ENCODE measurements around the gene LTB4R. TPM values are rescaled to one million over a fixed set of nuclear protein-coding genes. Genes with fewer than 3 reads are reported as not detected.

LTB4R gene
- total RNA-seq, 1 experiment from 2014 or later, result 3.8 TPM

GRCh38 chr14:24289649-24290280, 21.5 kb upstream of the LTB4R start:
- Histone ChIP-seq H3K4me1 (no peaks in the 10 kb centered on the region), H3K27ac (no peak overlapping the region), H3K36me3 (no peaks in the 10 kb centered on the region), H3K9me3 (replicated peaks) (no peaks in the 10 kb centered on the region), H3K4me3 (no peak overlapping the region), H3K27me3 (no peaks in the 10 kb centered on the region)
- no peak for DNase-seq

- Histone ChIP-seq H3K9me3 (replicated peaks) (no peaks in the 10 kb centered on the region), H3K4me1 (no peaks in the 10 kb centered on the region), H3K27me3 (no peaks in the 10 kb centered on the region), H3K4me3 (no peak overlapping the region), H3K36me3 (no peaks in the 10 kb centered on the region), H3K27ac (no peak overlapping the region)
- DNase-seq, result no peak
Observed at GRCh38 chr14:24290746-24291145, 20.6 kb upstream of the LTB4R start.

- Histone ChIP-seq H3K4me1 (no peaks in the 10 kb centered on the region), H3K36me3 (no peaks in the 10 kb centered on the region), H3K27ac (no peak overlapping the region), H3K9me3 (replicated peaks) (no peaks in the 10 kb centered on the region), H3K27me3 (no peaks in the 10 kb centered on the region), H3K4me3 (no peak overlapping the region)
- no peak for DNase-seq
Observed at GRCh38 chr14:24291446-24292117, 19.7 kb upstream of the LTB4R start.

DNA sequence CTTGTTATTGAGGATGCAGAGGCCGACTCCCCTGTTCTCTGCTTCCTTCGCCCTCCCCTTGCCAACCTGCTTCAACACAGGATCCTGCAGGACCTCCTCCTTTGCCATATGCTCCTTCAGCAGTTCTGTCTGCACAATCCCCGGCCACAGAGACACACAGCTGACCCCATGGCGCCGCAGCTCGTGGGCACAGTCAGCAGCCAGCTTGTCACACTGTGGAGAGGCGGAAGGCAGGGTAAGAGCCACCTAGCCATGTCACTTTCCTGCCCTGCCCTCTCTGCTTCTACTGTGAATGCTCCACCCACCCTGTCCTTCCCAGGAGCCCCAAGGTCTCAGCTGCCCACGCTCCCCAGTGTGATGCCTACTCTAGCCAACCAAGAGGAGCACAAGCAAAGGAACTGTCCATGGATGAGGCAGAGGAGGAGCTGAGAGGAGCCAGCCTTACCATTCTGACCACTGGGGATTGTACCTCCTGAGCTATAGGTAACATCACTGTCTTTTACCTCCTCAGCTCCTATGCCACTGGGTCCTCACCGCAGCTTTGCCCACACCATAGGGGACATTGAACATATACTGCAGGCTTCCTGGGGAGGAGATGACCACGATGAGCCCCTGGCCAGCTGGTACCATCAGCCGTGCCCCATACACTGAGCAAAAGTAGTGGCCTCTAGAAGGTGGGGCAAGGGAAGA, 19.0 kb upstream of the LTB4R start:
- H3K27ac ChIP-seq, result no peak overlapping the region
- H3K36me3 ChIP-seq, result no peaks in the 10 kb centered on the region
- no peak overlapping the region for H3K4me3 ChIP-seq
- H3K9me3 ChIP-seq (replicated peaks), result no peaks in the 10 kb centered on the region
- no peaks in the 10 kb centered on the region for H3K27me3 ChIP-seq
- no peaks in the 10 kb centered on the region for H3K4me1 ChIP-seq
- DNase-seq, result no peak

- no peak for DNase-seq
- no peaks in the 10 kb centered on the region for H3K4me1 ChIP-seq
- H3K36me3 ChIP-seq, result no peaks in the 10 kb centered on the region
- H3K27me3 ChIP-seq, result no peaks in the 10 kb centered on the region
- no peaks in the 10 kb centered on the region for H3K9me3 ChIP-seq (replicated peaks)
- H3K4me3 ChIP-seq, result no peak overlapping the region
- H3K27ac ChIP-seq, result no peak overlapping the region
Observed at GRCh38 chr14:24293525-24293924, 17.8 kb upstream of the LTB4R start.

DNA sequence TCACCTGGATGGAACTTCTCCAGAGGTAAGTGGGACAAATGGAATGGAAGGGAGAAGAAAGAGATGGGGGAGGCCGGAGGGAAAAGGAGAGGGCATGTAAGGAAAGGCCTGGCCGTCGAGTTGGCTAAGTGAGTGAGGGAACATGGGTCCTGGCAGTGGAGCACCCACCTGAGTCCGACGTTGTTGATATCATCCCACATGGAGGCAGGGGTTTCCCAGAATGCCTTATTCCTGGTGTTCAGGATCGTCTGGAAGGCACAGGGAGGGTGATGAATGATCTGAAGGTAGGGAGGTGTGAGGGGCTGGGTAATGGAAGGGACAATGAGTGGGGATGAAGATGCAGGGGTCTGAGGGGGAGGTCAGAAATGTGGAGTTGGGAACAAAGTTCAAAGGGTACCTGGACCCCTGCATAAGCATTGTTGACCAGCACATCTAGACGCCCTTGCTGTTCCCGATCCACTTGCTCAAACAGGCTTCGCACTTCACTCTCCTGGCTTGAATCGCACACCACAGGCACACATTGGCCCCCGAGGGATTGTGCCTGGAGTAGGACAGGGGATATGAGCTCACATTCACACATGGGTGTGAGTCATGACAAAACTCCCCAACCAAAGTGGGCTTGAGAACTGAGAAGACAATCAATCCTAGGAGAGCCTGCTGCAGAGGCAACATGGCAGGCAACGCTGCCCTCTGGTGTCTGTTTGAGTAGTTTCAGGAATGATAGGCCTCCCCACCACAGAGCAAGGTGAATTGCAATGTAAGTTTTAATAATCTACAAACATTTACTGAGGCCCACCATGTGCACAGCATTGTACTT, 14.8 kb upstream of the LTB4R start:
- no peaks in the 10 kb centered on the region for H3K4me1 ChIP-seq
- H3K36me3 ChIP-seq, result no peaks in the 10 kb centered on the region
- no peaks in the 10 kb centered on the region for H3K27me3 ChIP-seq
- H3K9me3 ChIP-seq (replicated peaks), result no peaks in the 10 kb centered on the region
- no peak overlapping the region for H3K27ac ChIP-seq
- DNase-seq, result peak; percentile 62 to 82
- no peak overlapping the region for H3K4me3 ChIP-seq

DNA sequence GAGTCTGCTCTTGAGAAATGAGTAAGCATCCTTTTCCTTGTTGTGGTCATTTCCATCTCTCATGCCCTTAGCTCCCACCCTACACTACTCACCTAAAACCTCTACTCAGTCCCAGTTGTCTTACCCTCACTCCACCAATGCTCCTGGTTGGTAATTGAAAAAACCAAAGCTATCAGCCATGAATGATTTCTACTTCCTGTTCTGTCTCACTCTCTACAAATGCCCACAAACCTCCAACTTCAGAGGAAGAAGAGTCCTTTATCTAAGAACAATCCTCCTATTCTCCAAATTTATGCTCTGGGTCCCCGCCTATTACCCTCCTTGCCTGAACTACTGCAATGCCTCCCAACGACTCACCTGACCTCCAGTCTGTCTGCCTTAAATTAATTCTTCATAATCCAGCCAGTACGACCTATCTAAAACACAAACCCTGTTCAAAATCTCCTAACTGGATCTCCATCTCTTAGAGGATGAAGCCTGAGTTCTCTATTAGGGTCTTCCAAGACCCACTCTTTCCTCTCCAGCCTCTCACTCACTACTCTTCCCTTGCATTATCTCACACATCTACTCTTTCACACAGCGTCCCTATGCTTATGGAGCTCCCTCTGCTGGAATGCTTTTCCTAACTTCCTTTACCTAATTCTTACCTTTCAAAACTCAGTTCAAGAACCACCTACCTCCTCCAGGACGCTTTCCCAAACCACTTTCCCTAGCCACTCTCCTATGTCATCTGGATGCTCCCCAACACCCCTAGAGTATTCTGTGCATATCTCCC, 13.9 kb upstream of the LTB4R start:
- no peaks in the 10 kb centered on the region for H3K4me1 ChIP-seq
- peaks cover 4% of the 10 kb centered on the region for H3K36me3 ChIP-seq
- no peak overlapping the region for H3K4me3 ChIP-seq
- H3K27me3 ChIP-seq, result no peaks in the 10 kb centered on the region
- H3K27ac ChIP-seq, result no peak overlapping the region
- no peaks in the 10 kb centered on the region for H3K9me3 ChIP-seq (replicated peaks)
- DNase-seq, result peak in 1 of 2 experiments; percentile 37

- no peaks in the 10 kb centered on the region for H3K9me3 ChIP-seq (replicated peaks)
- H3K27ac ChIP-seq, result no peak overlapping the region
- peak; percentile 24 to 26 for DNase-seq
- H3K36me3 ChIP-seq, result peaks cover 13% of the 10 kb centered on the region
- no peaks in the 10 kb centered on the region for H3K27me3 ChIP-seq
- no peaks in the 10 kb centered on the region for H3K4me1 ChIP-seq
- H3K4me3 ChIP-seq, result peak overlapping the region; percentile 66
Observed at GRCh38 chr14:24298892-24299254, 12.4 kb upstream of the LTB4R start.

DNA sequence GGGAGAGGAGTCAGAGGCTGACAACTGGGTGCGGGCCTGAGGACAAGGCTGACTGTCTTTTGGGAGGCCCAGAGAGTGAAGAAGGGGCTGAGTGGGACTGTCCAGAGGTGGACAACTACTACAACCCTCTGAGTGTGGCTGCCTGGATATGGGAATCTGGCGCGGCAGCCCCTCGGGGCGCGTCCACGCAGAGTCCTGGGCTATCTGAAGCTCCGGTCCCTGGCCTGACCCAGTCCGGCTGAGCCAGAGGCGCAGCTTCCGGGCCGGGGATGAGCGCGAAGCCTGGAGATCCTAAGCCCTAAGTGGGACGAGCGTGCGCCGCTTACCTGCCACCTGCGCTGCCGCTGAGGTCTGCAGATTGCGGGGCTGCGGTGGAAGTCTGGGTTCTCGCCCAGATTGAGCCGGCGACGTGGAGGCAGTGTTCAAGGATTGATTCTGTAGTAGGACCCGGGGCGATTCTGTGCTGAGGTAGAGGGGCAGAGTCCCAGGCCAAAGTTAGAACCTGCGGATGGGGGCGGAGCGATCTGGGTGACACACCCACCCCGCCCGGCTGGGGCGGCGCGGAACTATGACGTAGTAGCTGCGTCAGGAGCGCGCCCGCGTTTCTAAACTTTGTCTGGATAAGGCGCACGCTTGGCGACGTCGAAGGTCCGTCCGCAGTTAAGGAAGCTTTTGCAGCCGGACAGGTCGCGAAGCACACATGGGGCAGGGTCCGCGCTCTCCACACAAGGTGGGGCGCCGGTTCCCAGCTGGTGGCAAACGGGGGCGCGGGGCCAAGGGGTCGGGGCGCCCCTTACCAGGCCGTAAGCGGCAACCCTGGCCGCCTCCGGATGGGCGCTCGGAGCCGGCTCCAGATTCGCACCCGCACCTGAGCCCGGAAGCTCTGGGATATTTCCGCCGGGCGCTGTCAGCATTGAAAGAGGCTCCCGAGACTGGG, 11.8 kb upstream of the LTB4R start, which contains the start of the genes DHRS1 and NOP9:
Gene DHRS1 (minus strand): TSS at position 526 of the 937 bp plus-strand sequence. CDS start 674 bp downstream, outside the sequence.
Gene NOP9 (plus strand): TSS at position 596 of the 937 bp plus-strand sequence. CDS start 105 bp downstream, at position 701.
- peak; percentile 85 to 91 for DNase-seq
- H3K9me3 ChIP-seq (replicated peaks), result no peaks in the 10 kb centered on the region
- peak within 1 kb of the TSS; percentile 66 for H3K4me3 ChIP-seq
- no peaks in the 10 kb centered on the region for H3K27me3 ChIP-seq
- H3K27ac ChIP-seq, result peak within 1 kb of the TSS; percentile 64
- no peaks in the 10 kb centered on the region for H3K4me1 ChIP-seq
- peaks cover 18% of the 10 kb centered on the region for H3K36me3 ChIP-seq

GRCh38 chr14:24300326-24300980, 10.8 kb upstream of the LTB4R start:
- peak overlapping the region; percentile 66 for H3K4me3 ChIP-seq
- DNase-seq, result no peak
- no peaks in the 10 kb centered on the region for H3K27me3 ChIP-seq
- no peaks in the 10 kb centered on the region for H3K9me3 ChIP-seq (replicated peaks)
- H3K27ac ChIP-seq, result peak overlapping the region; percentile 64; the same call in 1 of the 2 replicates
- peaks cover 25% of the 10 kb centered on the region for H3K36me3 ChIP-seq
- no peaks in the 10 kb centered on the region for H3K4me1 ChIP-seq

- Histone ChIP-seq H3K4me1 (no peaks in the 10 kb centered on the region), H3K9me3 (replicated peaks) (no peaks in the 10 kb centered on the region), H3K27me3 (no peaks in the 10 kb centered on the region), H3K36me3 (peaks cover 41% of the 10 kb centered on the region), H3K4me3 (no peak overlapping the region), H3K27ac (no peak overlapping the region)
- no peak for DNase-seq
Observed at GRCh38 chr14:24304019-24304387, 7.3 kb upstream of the LTB4R start.

DNA sequence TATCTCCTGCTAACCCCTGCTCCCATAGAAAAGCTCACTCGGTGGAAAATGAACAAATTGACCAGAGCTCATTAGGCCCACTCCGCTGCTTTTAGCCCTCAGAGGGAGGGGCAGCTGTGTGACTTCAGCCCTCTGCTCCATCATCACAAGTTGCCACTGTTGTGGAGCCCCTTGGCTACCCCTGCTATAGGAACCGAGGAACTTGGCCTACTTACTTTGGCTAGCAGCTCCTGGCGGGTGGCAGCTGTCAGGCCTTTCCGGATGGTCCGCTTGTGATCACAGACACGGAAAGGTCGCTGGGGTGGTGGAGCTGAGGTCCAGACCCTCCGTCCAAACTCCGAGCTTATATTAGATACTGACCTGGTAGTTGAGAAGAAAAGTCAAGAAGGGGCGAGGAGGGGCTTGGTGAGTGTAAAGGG, 4.1 kb upstream of the LTB4R start:
- no peak for DNase-seq
- H3K27ac ChIP-seq, result no peak overlapping the region
- H3K27me3 ChIP-seq, result no peaks in the 10 kb centered on the region
- no peaks in the 10 kb centered on the region for H3K9me3 ChIP-seq (replicated peaks)
- H3K4me1 ChIP-seq, result no peaks in the 10 kb centered on the region
- H3K36me3 ChIP-seq, result peaks cover 45% of the 10 kb centered on the region
- no peak overlapping the region for H3K4me3 ChIP-seq
